Activated CD8-positive, alpha-beta T cell treated with anti-CD3 and anti-CD28 coated beads, Interleukin-2, amount 10 ng/mL, durations not matched to agents 7 days and 5 days (primary cell): ENCODE results near the gene MSI2. TPM values are rescaled to one million over a fixed set of nuclear protein-coding genes. Genes with fewer than 3 reads are reported as not detected.

Experiments
- ATAC-seq: fragments of 150-1000 bp; cut with Tn5 transposase; one replicate; pipeline ENCODE4 v1.10.0; 2021; ENCODE audit warnings: moderate library complexity
- CTCF ChIA-PET: fragments of 350-600 bp; sonication (Branson Sonifier 250); formaldehyde crosslinking; loops from one replicate; lab custom pipeline; 2021; ENCODE audit warnings: antibody characterized with exemption; lab: Charles Lee
- POLR2A ChIA-PET: fragments of 350-600 bp; sonication (Branson Sonifier 250); formaldehyde crosslinking; loops from one replicate; lab custom pipeline; 2021; ENCODE audit warnings: antibody characterized with exemption; lab: Charles Lee
- DNase-seq: peaks from one replicate; pipeline ENCODE4 v3.0.0-alpha.2; 2020
- H3K27ac Mint-ChIP-seq: one replicate; pipeline ENCODE4 v1.8.0; 2021; ENCODE audit warnings: mild to moderate bottlenecking, mixed read lengths
- H3K27me3 Mint-ChIP-seq: one replicate; pipeline ENCODE4 v1.8.0; 2021; ENCODE audit warnings: low read depth, mixed read lengths
- H3K36me3 Mint-ChIP-seq: one replicate; pipeline ENCODE4 v1.8.0; 2021; ENCODE audit warnings: low read depth, mixed read lengths
- H3K4me1 Mint-ChIP-seq: one replicate; pipeline ENCODE4 v1.8.0; 2021; ENCODE audit warnings: low read depth, mixed read lengths
- H3K4me3 Mint-ChIP-seq: one replicate; pipeline ENCODE4 v1.8.0; 2021; ENCODE audit warnings: mild to moderate bottlenecking, mixed read lengths
- H3K9me3 Mint-ChIP-seq: one replicate; pipeline ENCODE4 v1.8.0; 2022; ENCODE audit warnings: mixed read lengths; ENCODE audit not compliant: insufficient read depth
- total RNA-seq, 2 experiments: library from RNA; stranded (reverse); gene quantifications; one replicate each; pipeline ENCODE4 v1.2.3, GENCODE V29; 2021

Gene MSI2
- total RNA-seq, 2 experiments from 2014 or later = 123 to 125 TPM

- CTCF ChIA-PET = no interaction called here
- ATAC-seq = no peak
- POLR2A ChIA-PET = no interaction called here
Measured at GRCh38 chr17:57706761-57707160, 450.4 kb downstream of the MSI2 start.

GRCh38 chr17:57707892-57708291 is 451.6 kb downstream of the MSI2 start:
- Mint-ChIP-seq H3K27ac (no peak overlapping the region), H3K36me3 (no peaks in the 10 kb centered on the region), H3K4me3 (no peak overlapping the region), H3K9me3 (no peaks in the 10 kb centered on the region), H3K4me1 (no peaks in the 10 kb centered on the region), H3K27me3 (peaks cover 18% of the 10 kb centered on the region)
- no peak for ATAC-seq
- DNase-seq = no peak
- POLR2A ChIA-PET = no interaction called here
- CTCF ChIA-PET = interaction anchor here (1.5 kb wide), 1 partner anchor 464 kb away, joined by 5 read pairs; no protein-coding TSS in a partner anchor

More at GRCh38 chr17:57706761-57707160, 450.4 kb downstream of the MSI2 start:
- Mint-ChIP-seq H3K27me3 (peaks cover 18% of the 10 kb centered on the region), H3K4me1 (no peaks in the 10 kb centered on the region), H3K9me3 (no peaks in the 10 kb centered on the region), H3K27ac (no peak overlapping the region), H3K4me3 (no peak overlapping the region), H3K36me3 (no peaks in the 10 kb centered on the region)
- no peak for DNase-seq

GRCh38 chr17:57708410-57708809 is 452.1 kb downstream of the MSI2 start:
- Mint-ChIP-seq H3K36me3 (no peaks in the 10 kb centered on the region), H3K27me3 (peaks cover 18% of the 10 kb centered on the region), H3K4me3 (no peak overlapping the region), H3K4me1 (no peaks in the 10 kb centered on the region), H3K9me3 (no peaks in the 10 kb centered on the region), H3K27ac (no peak overlapping the region)
- ChIA-PET POLR2A (no interaction called here), CTCF (interaction anchor here (1.5 kb wide), 1 partner anchor 465 kb away, joined by 5 read pairs; no protein-coding TSS in a partner anchor)
- no peak for DNase-seq
- no peak for ATAC-seq

- ATAC-seq (no peak), DNase-seq (no peak)
- peaks cover 40% of the 10 kb centered on the region for H3K27me3 Mint-ChIP-seq
- ChIA-PET POLR2A (no interaction called here), CTCF (no interaction called here)
- H3K4me1 Mint-ChIP-seq = no peaks in the 10 kb centered on the region
- H3K36me3 Mint-ChIP-seq = no peaks in the 10 kb centered on the region
- no peak overlapping the region for H3K4me3 Mint-ChIP-seq
- H3K27ac Mint-ChIP-seq = no peak overlapping the region
- no peaks in the 10 kb centered on the region for H3K9me3 Mint-ChIP-seq
Measured at GRCh38 chr17:57713140-57713539, 456.8 kb downstream of the MSI2 start.

- H3K36me3 Mint-ChIP-seq = no peaks in the 10 kb centered on the region
- no peaks in the 10 kb centered on the region for H3K9me3 Mint-ChIP-seq
- ChIA-PET CTCF (interaction anchor here (1.0 kb wide), 1 partner anchor 69 kb away, joined by 4 read pairs; no protein-coding TSS in a partner anchor), POLR2A (no interaction called here)
- H3K4me3 Mint-ChIP-seq = no peak overlapping the region
- peaks cover 41% of the 10 kb centered on the region for H3K27me3 Mint-ChIP-seq
- ATAC-seq (no peak), DNase-seq (no peak)
- H3K27ac Mint-ChIP-seq = no peak overlapping the region
- H3K4me1 Mint-ChIP-seq = no peaks in the 10 kb centered on the region
Measured at GRCh38 chr17:57714665-57715180, 458.4 kb downstream of the MSI2 start.

- H3K4me1 Mint-ChIP-seq = no peaks in the 10 kb centered on the region
- H3K27ac Mint-ChIP-seq = no peak overlapping the region
- ATAC-seq (no peak), DNase-seq (no peak)
- H3K27me3 Mint-ChIP-seq = peaks cover 37% of the 10 kb centered on the region
- H3K9me3 Mint-ChIP-seq = no peaks in the 10 kb centered on the region
- CTCF ChIA-PET = interaction anchor here (1.1 kb wide), 1 partner anchor 68 kb away, joined by 3 read pairs; no protein-coding TSS in a partner anchor
- H3K36me3 Mint-ChIP-seq = no peaks in the 10 kb centered on the region
- POLR2A ChIA-PET = no interaction called here
- no peak overlapping the region for H3K4me3 Mint-ChIP-seq
Measured at GRCh38 chr17:57715981-57716380, 459.7 kb downstream of the MSI2 start.

GRCh38 chr17:57718878-57719277 is 462.6 kb downstream of the MSI2 start:
- Mint-ChIP-seq H3K27me3 (peaks cover 25% of the 10 kb centered on the region), H3K4me3 (no peak overlapping the region), H3K27ac (no peak overlapping the region), H3K4me1 (peaks cover 6% of the 10 kb centered on the region), H3K9me3 (no peaks in the 10 kb centered on the region), H3K36me3 (no peaks in the 10 kb centered on the region)
- ATAC-seq (no peak), DNase-seq (no peak)
- ChIA-PET CTCF (interaction anchor here (0.8 kb wide), 1 partner anchor 10 kb away, joined by 3 read pairs; no protein-coding TSS in a partner anchor), POLR2A (no interaction called here)

- Mint-ChIP-seq H3K4me3 (no peak overlapping the region), H3K36me3 (no peaks in the 10 kb centered on the region), H3K27ac (no peak overlapping the region), H3K9me3 (no peaks in the 10 kb centered on the region), H3K27me3 (peaks cover 22% of the 10 kb centered on the region), H3K4me1 (peaks cover 6% of the 10 kb centered on the region)
- CTCF ChIA-PET = interaction anchor here (0.6 kb wide), 1 partner anchor 27 kb away, joined by 3 read pairs; no protein-coding TSS in a partner anchor
- ATAC-seq (no peak), DNase-seq (no peak)
- POLR2A ChIA-PET = no interaction called here
Measured at GRCh38 chr17:57720386-57721035, 464.2 kb downstream of the MSI2 start.

- Mint-ChIP-seq H3K9me3 (no peaks in the 10 kb centered on the region), H3K27me3 (peaks cover 8% of the 10 kb centered on the region), H3K27ac (no peak overlapping the region), H3K4me3 (no peak overlapping the region), H3K4me1 (peaks cover 6% of the 10 kb centered on the region), H3K36me3 (no peaks in the 10 kb centered on the region)
- ChIA-PET POLR2A (no interaction called here), CTCF (interaction anchor here (1.1 to 1.7 kb wide), 2 partner anchors 18 to 26 kb away, joined by 3 to 4 read pairs; no protein-coding TSS in a partner anchor)
- ATAC-seq = no peak
- DNase-seq = no peak
Measured at GRCh38 chr17:57721967-57722703, 465.8 kb downstream of the MSI2 start.

GRCh38 chr17:57722704-57723043 is 466.4 kb downstream of the MSI2 start:
- ChIA-PET POLR2A (no interaction called here), CTCF (interaction anchor here (1.0 to 1.7 kb wide), 2 partner anchors 25 to 480 kb away, joined by 3 to 4 read pairs; no protein-coding TSS in a partner anchor)
- no peak for ATAC-seq
- H3K4me1 Mint-ChIP-seq = peaks cover 6% of the 10 kb centered on the region
- H3K27ac Mint-ChIP-seq = no peak overlapping the region
- H3K27me3 Mint-ChIP-seq = peaks cover 4% of the 10 kb centered on the region
- H3K36me3 Mint-ChIP-seq = no peaks in the 10 kb centered on the region
- no peak for DNase-seq
- no peaks in the 10 kb centered on the region for H3K9me3 Mint-ChIP-seq
- no peak overlapping the region for H3K4me3 Mint-ChIP-seq

GRCh38 chr17:57723427-57724025 is 467.2 kb downstream of the MSI2 start:
- H3K27me3 Mint-ChIP-seq = peaks cover 4% of the 10 kb centered on the region
- peaks cover 6% of the 10 kb centered on the region for H3K4me1 Mint-ChIP-seq
- ChIA-PET CTCF (interaction anchor here (1.0 to 1.7 kb wide), 2 partner anchors 24 to 480 kb away, joined by 3 to 4 read pairs; no protein-coding TSS in a partner anchor), POLR2A (no interaction called here)
- H3K9me3 Mint-ChIP-seq = no peaks in the 10 kb centered on the region
- no peak overlapping the region for H3K4me3 Mint-ChIP-seq
- no peak for ATAC-seq
- no peaks in the 10 kb centered on the region for H3K36me3 Mint-ChIP-seq
- no peak for DNase-seq
- H3K27ac Mint-ChIP-seq = no peak overlapping the region
